Body of pancreas (tissue), 4 donors: ENCODE data around the gene TRUB2.

Experiments
- POLR2A ChIP-seq, 3 donors: fragments of 450-650 bp; IDR thresholded peaks; one replicate each; pipeline ENCODE4 v1.6.1; 2016; ENCODE audit warnings: antibody characterized with exemption in 3 of 3, mild to moderate bottlenecking in 2 of 3
- TF ChIP-seq, protein P1 (sequence below), 7 experiments: fragments of 450-650 bp in 4 of 7; fragments of 200-600 bp in 3 of 7; sonication (generic) in 3 of 7; IDR thresholded peaks; one replicate each; pipeline ENCODE4 v1.5.1; 2016 to 2019; ENCODE audit warnings: antibody characterized with exemption in 7 of 7

DNA sequence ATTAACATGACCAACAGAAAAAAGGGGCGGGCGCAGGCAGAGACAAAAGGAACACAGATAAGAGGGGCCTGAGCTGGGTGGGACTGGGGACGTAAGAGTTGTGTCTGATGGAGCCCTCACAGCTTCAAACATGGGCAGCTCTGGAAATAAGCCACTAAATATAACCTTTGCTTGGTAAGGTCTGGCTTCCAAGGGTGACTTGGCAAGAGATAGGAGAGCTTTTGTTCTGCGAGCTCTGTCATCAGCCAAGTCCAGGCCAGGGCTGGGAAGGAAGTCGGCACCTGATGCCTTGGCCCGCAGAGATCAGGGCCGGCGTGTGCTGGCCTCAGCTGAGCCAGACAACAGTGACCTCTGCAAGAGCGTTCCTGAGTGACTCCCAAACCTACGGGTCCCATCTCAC, 11.8 kb downstream of the TRUB2 start:
- TF ChIP-seq, protein P1, sequence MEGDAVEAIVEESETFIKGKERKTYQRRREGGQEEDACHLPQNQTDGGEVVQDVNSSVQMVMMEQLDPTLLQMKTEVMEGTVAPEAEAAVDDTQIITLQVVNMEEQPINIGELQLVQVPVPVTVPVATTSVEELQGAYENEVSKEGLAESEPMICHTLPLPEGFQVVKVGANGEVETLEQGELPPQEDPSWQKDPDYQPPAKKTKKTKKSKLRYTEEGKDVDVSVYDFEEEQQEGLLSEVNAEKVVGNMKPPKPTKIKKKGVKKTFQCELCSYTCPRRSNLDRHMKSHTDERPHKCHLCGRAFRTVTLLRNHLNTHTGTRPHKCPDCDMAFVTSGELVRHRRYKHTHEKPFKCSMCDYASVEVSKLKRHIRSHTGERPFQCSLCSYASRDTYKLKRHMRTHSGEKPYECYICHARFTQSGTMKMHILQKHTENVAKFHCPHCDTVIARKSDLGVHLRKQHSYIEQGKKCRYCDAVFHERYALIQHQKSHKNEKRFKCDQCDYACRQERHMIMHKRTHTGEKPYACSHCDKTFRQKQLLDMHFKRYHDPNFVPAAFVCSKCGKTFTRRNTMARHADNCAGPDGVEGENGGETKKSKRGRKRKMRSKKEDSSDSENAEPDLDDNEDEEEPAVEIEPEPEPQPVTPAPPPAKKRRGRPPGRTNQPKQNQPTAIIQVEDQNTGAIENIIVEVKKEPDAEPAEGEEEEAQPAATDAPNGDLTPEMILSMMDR (IDR thresholded peaks at IDR 0.05) = no peak
- TF ChIP-seq POLR2A (IDR thresholded peaks at IDR 0.05) = no peak
